Mesenteric fat pad (tissue), 1 donor: ENCODE results near the gene MIR17HG. TPM values are rescaled to one million over a fixed set of nuclear protein-coding genes. Genes with fewer than 3 reads are reported as not detected.
A peak's percentile ranks its signal among the peaks of the same experiment; 100 is the strongest.

Experiments
- DNase-seq: peaks from one replicate; pipeline ENCODE4 v3.0.0-alpha.2; 2020; ENCODE audit warnings: low spot score
- total RNA-seq: library from RNA; stranded (reverse); fragmentation: NEBNext Ultra II Directional; extraction: Animal tissue kit (Norgen Biotek cat#: 25700); gene quantifications from one replicate; pipeline ENCODE4 v1.2.1, GENCODE V29; 2021
- donor health status: DM: yes; HTN: yes; CAD: no.

Gene MIR17HG
- total RNA-seq, 1 donor from 2014 or later: 3.5 TPM

- no peak for DNase-seq
Measured at GRCh38 chr13:91368676-91369440, 21.4 kb downstream of the MIR17HG start.

- DNase-seq: no peak
Measured at GRCh38 chr13:91369441-91369831, 21.9 kb downstream of the MIR17HG start.

GRCh38 chr13:91370501-91370900 lies 23.0 kb downstream of the MIR17HG start:
- no peak for DNase-seq

GRCh38 chr13:91372911-91373310 lies 25.4 kb downstream of the MIR17HG start:
- no peak for DNase-seq

- no peak for DNase-seq
Measured at GRCh38 chr13:91375116-91375729, 27.7 kb downstream of the MIR17HG start.

- no peak for DNase-seq
Measured at GRCh38 chr13:91381371-91381770, 33.9 kb downstream of the MIR17HG start.

GRCh38 chr13:91383836-91384235 lies 36.3 kb downstream of the MIR17HG start:
- DNase-seq: no peak

- no peak for DNase-seq
Measured at GRCh38 chr13:91384896-91385295, 37.4 kb downstream of the MIR17HG start.

GRCh38 chr13:91389186-91389585 lies 41.7 kb downstream of the MIR17HG start:
- DNase-seq: no peak

GRCh38 chr13:91397595-91397994 lies 50.1 kb downstream of the MIR17HG start:
- DNase-seq: no peak

- peak; percentile 92 for DNase-seq
Measured at GRCh38 chr13:91398413-91399188, 51.1 kb downstream of the MIR17HG start, which contains the start of gene GPC5. TSS of gene GPC5 (plus strand) at chr13:91398621.

- DNase-seq: peak; percentile 86
Measured at GRCh38 chr13:91399189-91400062, 51.9 kb downstream of the MIR17HG start.

- DNase-seq: no peak
Measured at GRCh38 chr13:91400063-91400399, 52.5 kb downstream of the MIR17HG start.

GRCh38 chr13:91400671-91401070 lies 53.2 kb downstream of the MIR17HG start:
- no peak for DNase-seq

GRCh38 chr13:91401920-91402319 lies 54.4 kb downstream of the MIR17HG start:
- DNase-seq: no peak

Other genes starting within 250 kb of the MIR17HG start
- 0.13 TPM for gene GPC5, start 50.9 kb downstream of the MIR17HG start, total RNA-seq